ENCODE data around the gene CELF5.
"Not testable (repeated sequence)": the region's sequence is repeated elsewhere in the genome, so short reads cannot be mapped to it uniquely, and the experiment has no call there.

The CELF5 gene

GRCh38 chr19:3275583-3276340 is 51.3 kb downstream of the CELF5 start:
- peak; percentile 58 for DNase-seq

- DNase-seq, result no peak
These were observed 51.9 kb downstream of the CELF5 start for GRCh38 chr19:3276341-3276799.

GRCh38 chr19:3277649-3278048 is 53.2 kb downstream of the CELF5 start:
- DNase-seq, result no peak

- no peak for DNase-seq
These were observed 53.8 kb downstream of the CELF5 start for GRCh38 chr19:3278294-3278693.

- DNase-seq, result no peak
These were observed 54.3 kb downstream of the CELF5 start for GRCh38 chr19:3278749-3279148.

- no peak for DNase-seq
These were observed 54.8 kb downstream of the CELF5 start for GRCh38 chr19:3279306-3279705.

- DNase-seq, result no peak
These were observed 56.6 kb downstream of the CELF5 start for GRCh38 chr19:3281026-3281425.

GRCh38 chr19:3282155-3282554 is 57.7 kb downstream of the CELF5 start:
- no peak for DNase-seq

- no peak for DNase-seq
These were observed 58.1 kb downstream of the CELF5 start for GRCh38 chr19:3282564-3282963.

GRCh38 chr19:3283246-3283751 is 58.8 kb downstream of the CELF5 start:
- DNase-seq, result no peak

- DNase-seq, result no peak
These were observed 59.6 kb downstream of the CELF5 start for GRCh38 chr19:3283886-3284657.

- peak; percentile 28 for DNase-seq
These were observed 60.5 kb downstream of the CELF5 start for GRCh38 chr19:3284759-3285646.

- no peak for DNase-seq
These were observed 61.3 kb downstream of the CELF5 start for GRCh38 chr19:3285647-3286176.

- no peak for DNase-seq
These were observed 63.4 kb downstream of the CELF5 start for GRCh38 chr19:3287814-3288213.

GRCh38 chr19:3288437-3288836 is 64.0 kb downstream of the CELF5 start:
- DNase-seq, result not testable (repeated sequence)

- no peak for DNase-seq
These were observed 65.6 kb downstream of the CELF5 start for GRCh38 chr19:3289971-3290569.

- not testable (repeated sequence) for DNase-seq
These were observed 66.4 kb downstream of the CELF5 start for GRCh38 chr19:3290858-3291257.

- no peak for DNase-seq
These were observed 67.2 kb downstream of the CELF5 start for GRCh38 chr19:3291644-3292043.

GRCh38 chr19:3292958-3293529 is 68.6 kb downstream of the CELF5 start:
- no peak for DNase-seq

- DNase-seq, result no peak
These were observed 69.1 kb downstream of the CELF5 start for GRCh38 chr19:3293560-3293959.

- no peak for DNase-seq
These were observed 69.8 kb downstream of the CELF5 start for GRCh38 chr19:3294080-3294850.

All from NCI-H1092 treated with DMSO at 0.1 percent for 48 hours (cell line).